Measurements from ENCODE around the gene ADARB2.

DNA sequence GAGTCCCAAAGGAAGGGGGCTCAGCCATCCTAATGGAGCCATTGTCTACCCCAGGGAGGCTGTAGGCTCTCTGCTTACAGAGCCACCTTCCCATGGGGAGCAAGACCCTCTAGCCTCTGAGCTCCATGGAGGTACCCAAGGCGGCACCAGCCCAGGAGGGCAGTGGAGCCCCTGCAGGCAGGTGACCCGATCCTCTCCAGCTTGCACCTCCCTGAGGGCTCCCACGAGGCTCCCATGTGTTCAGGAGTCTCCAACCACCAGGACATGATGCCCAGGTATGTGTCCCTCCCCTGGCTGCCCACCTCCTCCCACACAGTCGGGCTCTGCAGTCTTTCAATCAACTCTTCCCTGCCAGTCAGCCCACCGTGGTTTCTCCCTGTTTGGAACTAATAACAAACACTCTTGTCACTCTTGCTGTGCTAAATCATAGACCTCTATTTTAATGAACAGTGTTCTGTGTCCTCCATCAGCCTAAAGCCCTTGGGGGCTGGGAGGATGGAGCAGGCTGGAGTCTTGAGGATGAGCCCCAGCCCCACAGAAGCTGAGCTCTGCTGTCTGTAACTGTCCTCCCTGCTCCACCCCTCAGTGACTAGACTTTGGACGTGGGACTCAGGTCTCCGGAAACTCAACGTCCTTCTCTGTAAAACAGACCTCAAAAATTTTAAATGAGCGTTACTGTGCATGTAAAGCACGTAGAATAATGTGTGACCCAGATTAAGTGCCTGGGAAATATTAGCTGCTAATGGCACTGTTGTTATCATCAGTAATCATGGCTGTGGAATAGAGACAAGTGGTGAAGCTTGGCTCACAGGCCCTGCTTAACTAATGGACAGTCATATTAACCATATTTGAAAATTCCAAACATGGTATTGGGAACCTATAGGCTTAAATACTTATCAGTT lies 382.3 kb downstream of the ADARB2 start:
- no peak for TF ChIP-seq EZH2 (IDR thresholded peaks at IDR 0.05; ENCODE audit: low read depth, unreplicated experiment)
- TF ChIP-seq, protein P1, sequence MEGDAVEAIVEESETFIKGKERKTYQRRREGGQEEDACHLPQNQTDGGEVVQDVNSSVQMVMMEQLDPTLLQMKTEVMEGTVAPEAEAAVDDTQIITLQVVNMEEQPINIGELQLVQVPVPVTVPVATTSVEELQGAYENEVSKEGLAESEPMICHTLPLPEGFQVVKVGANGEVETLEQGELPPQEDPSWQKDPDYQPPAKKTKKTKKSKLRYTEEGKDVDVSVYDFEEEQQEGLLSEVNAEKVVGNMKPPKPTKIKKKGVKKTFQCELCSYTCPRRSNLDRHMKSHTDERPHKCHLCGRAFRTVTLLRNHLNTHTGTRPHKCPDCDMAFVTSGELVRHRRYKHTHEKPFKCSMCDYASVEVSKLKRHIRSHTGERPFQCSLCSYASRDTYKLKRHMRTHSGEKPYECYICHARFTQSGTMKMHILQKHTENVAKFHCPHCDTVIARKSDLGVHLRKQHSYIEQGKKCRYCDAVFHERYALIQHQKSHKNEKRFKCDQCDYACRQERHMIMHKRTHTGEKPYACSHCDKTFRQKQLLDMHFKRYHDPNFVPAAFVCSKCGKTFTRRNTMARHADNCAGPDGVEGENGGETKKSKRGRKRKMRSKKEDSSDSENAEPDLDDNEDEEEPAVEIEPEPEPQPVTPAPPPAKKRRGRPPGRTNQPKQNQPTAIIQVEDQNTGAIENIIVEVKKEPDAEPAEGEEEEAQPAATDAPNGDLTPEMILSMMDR (conservative IDR thresholded peaks at IDR 0.05; ENCODE audit: low read depth in 2 of 2), result no peak
- TF ChIP-seq POLR2AphosphoS5 (IDR thresholded peaks at IDR 0.05; ENCODE audit: low read depth), result no peak
